Dendritic cell treated with granulocyte-macrophage colony-stimulating factor and Interleukin-4, amounts not matched to agents 40 ng/mL and 50 ng/mL, for 4 days (primary cell): ENCODE measurements around the gene ATG13.

ENCODE experiments used
- H3K27ac Mint-ChIP-seq: one replicate; pipeline ENCODE4 v1.8.0; 2022; ENCODE audit warnings: mild to moderate bottlenecking, mixed read lengths
- H3K27me3 Mint-ChIP-seq: one replicate; pipeline ENCODE4 v1.8.0; 2022; ENCODE audit warnings: mild to moderate bottlenecking, mixed read lengths
- H3K36me3 Mint-ChIP-seq: one replicate; pipeline ENCODE4 v1.8.0; 2022; ENCODE audit warnings: low read depth, mixed read lengths
- H3K4me1 Mint-ChIP-seq: one replicate; pipeline ENCODE4 v1.8.0; 2022; ENCODE audit warnings: low read depth, mixed read lengths
- H3K4me3 Mint-ChIP-seq: one replicate; pipeline ENCODE4 v1.8.0; 2022; ENCODE audit warnings: mild to moderate bottlenecking, moderate library complexity, mixed read lengths
- H3K9me3 Mint-ChIP-seq: one replicate; pipeline ENCODE4 v1.8.0; 2022; ENCODE audit warnings: mixed read lengths
- intact Hi-C: fragments of 100-400 bp; cut with micrococcal nuclease; formaldehyde crosslinking; loops from one replicate; pipeline ENCODE4 v1.15.0; 2022

Gene ATG13

GRCh38 chr11:46679241-46680163 is 62.1 kb downstream of the ATG13 start:
- Mint-ChIP-seq H3K4me1 (peaks cover 39% of the 10 kb centered on the region), H3K9me3 (no peaks in the 10 kb centered on the region), H3K27me3 (no peaks in the 10 kb centered on the region), H3K27ac (no peak overlapping the region), H3K4me3 (no peak overlapping the region), H3K36me3 (peaks cover 78% of the 10 kb centered on the region)
- intact Hi-C loops: no loop called here

DNA sequence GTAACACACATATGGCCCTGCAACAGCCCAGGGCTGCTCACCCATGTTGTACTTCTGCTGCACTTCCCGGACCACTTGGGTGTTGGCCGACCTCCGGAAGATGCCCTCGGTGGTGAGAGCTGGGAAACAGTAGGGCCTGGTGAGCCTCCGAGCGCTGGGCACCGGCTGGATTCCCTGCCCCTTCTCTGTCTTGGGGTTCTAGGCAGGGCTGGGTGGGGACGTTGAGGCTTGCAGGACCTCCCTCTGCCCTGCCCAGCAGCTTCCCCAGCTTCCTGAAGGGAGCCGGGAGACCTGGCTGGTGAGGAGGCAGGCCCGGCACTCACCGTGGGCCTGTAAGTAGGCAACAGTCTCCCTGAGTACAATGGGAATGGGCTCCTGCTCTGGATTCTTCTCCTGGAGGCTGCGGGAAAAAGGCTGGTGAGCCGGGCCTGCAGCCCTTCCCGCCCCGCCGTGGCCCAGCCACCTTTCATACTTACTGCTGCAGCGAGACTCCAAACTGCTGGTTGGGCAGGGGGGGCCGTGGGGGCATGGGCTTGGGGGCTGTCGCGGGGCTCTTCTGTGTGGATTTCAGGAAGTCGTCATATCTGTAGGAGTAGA is 62.9 kb downstream of the ATG13 start:
- intact Hi-C loops: no loop called here
- H3K27me3 Mint-ChIP-seq: no peaks in the 10 kb centered on the region
- peaks cover 82% of the 10 kb centered on the region for H3K36me3 Mint-ChIP-seq
- peaks cover 31% of the 10 kb centered on the region for H3K4me1 Mint-ChIP-seq
- H3K4me3 Mint-ChIP-seq: no peak overlapping the region
- no peaks in the 10 kb centered on the region for H3K9me3 Mint-ChIP-seq
- H3K27ac Mint-ChIP-seq: no peak overlapping the region

GRCh38 chr11:46680815-46681214 is 63.5 kb downstream of the ATG13 start:
- Mint-ChIP-seq H3K27ac (no peak overlapping the region), H3K9me3 (no peaks in the 10 kb centered on the region), H3K27me3 (no peaks in the 10 kb centered on the region), H3K4me3 (no peak overlapping the region), H3K4me1 (peaks cover 25% of the 10 kb centered on the region), H3K36me3 (peaks cover 86% of the 10 kb centered on the region)
- intact Hi-C loops: no loop called here

DNA sequence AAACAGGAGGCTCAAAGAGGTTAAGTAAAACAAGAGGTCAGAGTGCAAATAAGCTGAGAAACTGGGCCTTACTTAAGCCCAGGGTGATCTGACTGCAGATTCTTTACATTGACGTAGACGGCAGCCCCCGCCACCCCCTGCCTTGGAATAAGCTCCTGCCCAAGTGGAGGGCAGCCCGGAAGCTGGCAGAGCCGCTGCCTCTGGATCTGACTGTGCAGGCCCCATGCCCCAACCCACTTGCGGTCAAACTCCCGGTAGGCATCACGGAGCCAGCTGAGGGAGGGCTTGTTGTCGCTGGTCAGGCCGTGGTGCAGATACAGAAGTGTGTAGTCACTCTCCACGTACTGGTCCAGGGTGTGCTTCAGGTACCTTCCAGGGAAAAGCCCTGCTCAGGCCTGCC is 64.5 kb downstream of the ATG13 start:
- Mint-ChIP-seq H3K27ac (no peak overlapping the region), H3K4me1 (peaks cover 19% of the 10 kb centered on the region), H3K9me3 (no peaks in the 10 kb centered on the region), H3K4me3 (no peak overlapping the region), H3K36me3 (peaks cover 91% of the 10 kb centered on the region), H3K27me3 (no peaks in the 10 kb centered on the region)
- intact Hi-C loops: no loop called here

DNA sequence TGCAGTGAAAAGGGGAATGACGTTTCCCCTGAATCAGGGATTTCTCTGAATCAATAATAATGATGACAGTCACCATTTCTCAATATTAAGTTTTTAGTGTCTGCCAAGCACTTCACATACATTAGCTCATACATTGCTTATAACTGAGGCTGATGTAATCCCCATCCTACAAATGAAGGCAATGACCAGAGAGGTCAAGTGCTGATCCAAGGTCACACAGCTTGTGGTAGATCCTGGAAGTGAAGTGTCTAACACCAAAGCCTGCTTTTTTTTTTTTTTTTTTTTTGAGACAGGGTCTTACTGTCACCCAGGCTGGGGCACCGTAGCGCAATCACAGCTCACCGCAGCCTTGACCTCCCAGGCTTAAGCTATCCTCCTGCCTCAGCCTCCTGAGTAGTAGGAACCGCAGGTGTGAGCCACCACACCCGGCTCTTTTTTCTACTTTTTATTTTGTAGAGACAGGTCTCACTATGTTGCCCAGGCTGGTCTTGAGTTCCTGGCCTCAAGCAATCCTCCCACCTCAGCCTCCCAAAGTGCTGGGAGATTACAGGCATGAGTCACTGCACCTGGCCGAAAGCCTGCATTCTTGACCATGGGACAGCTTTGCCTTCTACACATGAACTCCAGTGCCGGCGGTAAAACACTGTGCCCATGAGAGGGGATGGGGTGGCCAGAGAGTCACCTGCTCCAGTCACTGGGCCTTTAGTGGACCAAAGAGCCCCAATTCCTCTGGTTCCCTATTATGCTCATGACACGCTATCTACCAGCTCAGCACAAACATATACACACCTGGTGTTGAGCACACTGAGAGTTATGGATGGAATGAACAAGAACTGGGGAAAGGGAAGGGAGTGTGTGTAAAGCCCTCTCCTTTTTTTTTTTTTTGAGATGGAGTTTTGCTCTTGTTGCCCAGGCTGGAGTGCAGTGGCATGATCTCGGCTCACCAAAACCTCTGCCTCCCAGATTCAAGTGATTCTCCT is 65.7 kb downstream of the ATG13 start:
- Mint-ChIP-seq H3K36me3 (peaks cover 91% of the 10 kb centered on the region), H3K27ac (no peak overlapping the region), H3K27me3 (no peaks in the 10 kb centered on the region), H3K9me3 (no peaks in the 10 kb centered on the region), H3K4me1 (peaks cover 9% of the 10 kb centered on the region), H3K4me3 (no peak overlapping the region)
- intact Hi-C loops: no loop called here

- Mint-ChIP-seq H3K4me1 (no peaks in the 10 kb centered on the region), H3K4me3 (no peak overlapping the region), H3K27me3 (no peaks in the 10 kb centered on the region), H3K36me3 (peaks cover 91% of the 10 kb centered on the region), H3K27ac (no peak overlapping the region), H3K9me3 (no peaks in the 10 kb centered on the region)
- intact Hi-C loops: no loop called here
Observed at GRCh38 chr11:46684367-46684766, 67.0 kb downstream of the ATG13 start.

- Mint-ChIP-seq H3K4me1 (no peaks in the 10 kb centered on the region), H3K4me3 (no peak overlapping the region), H3K36me3 (peaks cover 91% of the 10 kb centered on the region), H3K27me3 (no peaks in the 10 kb centered on the region), H3K27ac (no peak overlapping the region), H3K9me3 (no peaks in the 10 kb centered on the region)
- intact Hi-C loops: no loop called here
Observed at GRCh38 chr11:46686886-46687795, 69.8 kb downstream of the ATG13 start.

- Mint-ChIP-seq H3K9me3 (no peaks in the 10 kb centered on the region), H3K36me3 (peaks cover 100% of the 10 kb centered on the region), H3K4me3 (no peak overlapping the region), H3K4me1 (no peaks in the 10 kb centered on the region), H3K27me3 (no peaks in the 10 kb centered on the region), H3K27ac (peak overlapping the region; percentile 5)
- intact Hi-C loops: no loop called here
Observed at GRCh38 chr11:46690702-46691101, 73.3 kb downstream of the ATG13 start.

GRCh38 chr11:46692450-46692849 is 75.1 kb downstream of the ATG13 start:
- no peaks in the 10 kb centered on the region for H3K9me3 Mint-ChIP-seq
- no peak overlapping the region for H3K27ac Mint-ChIP-seq
- peaks cover 7% of the 10 kb centered on the region for H3K4me1 Mint-ChIP-seq
- intact Hi-C loops: no loop called here
- H3K36me3 Mint-ChIP-seq: peaks cover 97% of the 10 kb centered on the region
- no peak overlapping the region for H3K4me3 Mint-ChIP-seq
- H3K27me3 Mint-ChIP-seq: no peaks in the 10 kb centered on the region

- Mint-ChIP-seq H3K36me3 (peaks cover 91% of the 10 kb centered on the region), H3K9me3 (no peaks in the 10 kb centered on the region), H3K4me1 (peaks cover 19% of the 10 kb centered on the region), H3K27me3 (no peaks in the 10 kb centered on the region), H3K27ac (no peak overlapping the region), H3K4me3 (no peak overlapping the region)
- intact Hi-C loops: no loop called here
Observed at GRCh38 chr11:46693597-46694012, 76.3 kb downstream of the ATG13 start.

- Mint-ChIP-seq H3K4me3 (no peak overlapping the region), H3K36me3 (peaks cover 86% of the 10 kb centered on the region), H3K9me3 (no peaks in the 10 kb centered on the region), H3K4me1 (peaks cover 23% of the 10 kb centered on the region), H3K27ac (no peak overlapping the region), H3K27me3 (no peaks in the 10 kb centered on the region)
- intact Hi-C loops: no loop called here
Observed at GRCh38 chr11:46694072-46694471, 76.7 kb downstream of the ATG13 start.

- Mint-ChIP-seq H3K4me1 (peaks cover 27% of the 10 kb centered on the region), H3K4me3 (no peak overlapping the region), H3K9me3 (no peaks in the 10 kb centered on the region), H3K27me3 (no peaks in the 10 kb centered on the region), H3K36me3 (peaks cover 81% of the 10 kb centered on the region), H3K27ac (no peak overlapping the region)
- intact Hi-C loops: no loop called here
Observed at GRCh38 chr11:46694607-46695006, 77.3 kb downstream of the ATG13 start.
